ENCODE measurements around the gene TTC39A.

TTC39A gene

DNA sequence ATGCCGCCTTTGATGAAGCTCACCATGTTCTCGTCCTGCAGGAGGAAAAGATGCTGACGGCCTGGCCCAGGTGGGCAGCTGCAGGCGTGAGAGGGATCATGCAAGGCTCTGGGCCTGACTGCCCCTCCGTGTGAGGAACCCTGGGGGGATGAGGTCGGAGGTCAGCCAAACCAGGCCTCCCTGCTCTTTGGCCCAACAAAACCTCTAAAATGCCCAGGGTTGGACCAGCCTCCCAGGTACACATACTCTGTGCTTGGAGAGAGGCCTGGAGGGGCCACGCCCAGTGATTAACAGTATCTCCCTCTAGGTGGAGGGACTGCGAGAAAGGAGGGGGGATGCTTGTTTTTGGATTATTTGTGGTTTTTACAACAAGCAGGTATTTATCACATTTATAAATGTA, 21.1 kb downstream of the TTC39A start:
- intact Hi-C loops (cut with DNase I; ENCODE audit: low total_unique reads): no loop called here
- Histone ChIP-seq H3K4me1 (peaks cover 0 to 6% (median 0%) of the 10 kb centered on the region in 4 donors), H3K36me3 (no peaks in the 10 kb centered on the region), H3K9me3 (no peaks in the 10 kb centered on the region), H3K27me3 (no peaks in the 10 kb centered on the region), H3K27ac (no peak overlapping the region), H3K4me3 (no peak overlapping the region)
- no peak for DNase-seq
- TF ChIP-seq, protein P1, sequence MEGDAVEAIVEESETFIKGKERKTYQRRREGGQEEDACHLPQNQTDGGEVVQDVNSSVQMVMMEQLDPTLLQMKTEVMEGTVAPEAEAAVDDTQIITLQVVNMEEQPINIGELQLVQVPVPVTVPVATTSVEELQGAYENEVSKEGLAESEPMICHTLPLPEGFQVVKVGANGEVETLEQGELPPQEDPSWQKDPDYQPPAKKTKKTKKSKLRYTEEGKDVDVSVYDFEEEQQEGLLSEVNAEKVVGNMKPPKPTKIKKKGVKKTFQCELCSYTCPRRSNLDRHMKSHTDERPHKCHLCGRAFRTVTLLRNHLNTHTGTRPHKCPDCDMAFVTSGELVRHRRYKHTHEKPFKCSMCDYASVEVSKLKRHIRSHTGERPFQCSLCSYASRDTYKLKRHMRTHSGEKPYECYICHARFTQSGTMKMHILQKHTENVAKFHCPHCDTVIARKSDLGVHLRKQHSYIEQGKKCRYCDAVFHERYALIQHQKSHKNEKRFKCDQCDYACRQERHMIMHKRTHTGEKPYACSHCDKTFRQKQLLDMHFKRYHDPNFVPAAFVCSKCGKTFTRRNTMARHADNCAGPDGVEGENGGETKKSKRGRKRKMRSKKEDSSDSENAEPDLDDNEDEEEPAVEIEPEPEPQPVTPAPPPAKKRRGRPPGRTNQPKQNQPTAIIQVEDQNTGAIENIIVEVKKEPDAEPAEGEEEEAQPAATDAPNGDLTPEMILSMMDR (IDR thresholded peaks at IDR 0.05): no peak

DNA sequence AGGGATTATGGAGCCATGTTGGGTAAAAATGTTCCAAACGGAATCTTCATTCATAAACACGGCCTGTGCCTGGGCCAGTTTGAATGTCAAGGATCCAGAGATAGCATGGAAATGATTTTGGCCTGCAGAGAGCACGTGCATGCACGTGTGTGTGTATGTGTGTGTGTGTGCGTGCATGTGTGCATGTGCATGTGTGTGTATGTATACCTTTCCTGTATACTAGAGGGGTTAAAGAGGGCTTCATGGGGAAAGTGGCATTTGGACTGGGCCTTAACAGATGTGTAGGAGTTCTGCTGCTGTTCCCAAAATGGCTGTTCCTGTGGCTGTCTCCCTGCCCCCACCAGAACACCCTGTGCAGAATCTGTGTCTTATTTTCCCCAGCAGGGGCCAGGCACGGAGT, 21.7 kb downstream of the TTC39A start:
- Histone ChIP-seq H3K27ac (no peak overlapping the region), H3K36me3 (no peaks in the 10 kb centered on the region), H3K4me1 (peaks cover 0 to 3% (median 0%) of the 10 kb centered on the region in 4 donors), H3K27me3 (no peaks in the 10 kb centered on the region), H3K9me3 (no peaks in the 10 kb centered on the region), H3K4me3 (no peak overlapping the region)
- intact Hi-C loops (cut with DNase I; ENCODE audit: low total_unique reads): no loop called here
- TF ChIP-seq, protein P1 (IDR thresholded peaks at IDR 0.05): no peak
- no peak for DNase-seq

DNA sequence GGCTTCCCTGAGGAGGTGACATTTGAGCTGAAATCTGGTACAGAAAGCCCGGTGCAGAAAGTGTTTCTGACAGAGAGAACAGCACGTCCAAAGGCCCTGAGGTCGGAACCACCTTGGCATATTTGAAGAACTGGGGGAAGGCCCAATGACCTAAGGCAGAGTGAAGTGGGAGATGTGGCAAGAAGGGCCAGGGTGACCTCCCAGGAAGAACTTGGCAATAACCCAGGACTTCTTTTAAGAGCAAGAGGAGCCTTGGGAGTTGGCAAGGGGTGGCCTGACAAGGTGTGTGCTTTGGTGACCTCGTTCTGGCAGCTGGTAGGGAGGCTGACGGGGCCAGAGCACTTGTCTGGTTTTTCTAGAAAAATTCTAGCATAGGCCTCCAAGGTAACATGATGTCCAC, 23.4 kb downstream of the TTC39A start:
- Histone ChIP-seq H3K9me3 (no peaks in the 10 kb centered on the region), H3K36me3 (no peaks in the 10 kb centered on the region), H3K4me1 (peaks cover 0 to 6% (median 0%) of the 10 kb centered on the region in 4 donors), H3K27me3 (no peaks in the 10 kb centered on the region), H3K4me3 (no peak overlapping the region), H3K27ac (no peak overlapping the region)
- TF ChIP-seq, protein P1 (IDR thresholded peaks at IDR 0.05): no peak
- DNase-seq: no peak
- intact Hi-C loops (cut with DNase I; ENCODE audit: low total_unique reads): no loop called here

DNA sequence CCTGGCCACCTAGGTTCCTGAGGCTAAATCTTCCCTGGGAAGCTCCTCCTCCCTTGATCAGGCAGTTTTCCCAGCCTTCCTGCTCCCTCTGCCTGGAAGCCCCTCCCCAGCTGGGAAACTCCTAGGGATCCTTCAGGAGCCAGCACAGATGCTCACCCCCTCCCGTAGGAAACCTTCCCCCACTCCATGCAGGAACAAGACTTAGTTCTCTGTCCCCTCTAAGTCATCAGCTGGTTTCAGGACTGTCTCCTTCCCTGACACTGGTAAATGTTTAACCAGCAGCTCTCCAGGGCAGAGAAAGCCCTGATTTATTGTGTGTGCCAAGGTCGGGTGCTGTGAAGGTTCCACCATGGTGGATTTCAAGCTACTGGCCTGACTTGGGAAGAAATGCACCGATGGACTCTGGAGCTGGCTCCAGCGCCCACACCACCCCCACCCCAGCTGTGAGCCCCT, 25.0 kb downstream of the TTC39A start:
- Histone ChIP-seq H3K27me3 (no peaks in the 10 kb centered on the region), H3K36me3 (no peaks in the 10 kb centered on the region), H3K4me3 (no peak overlapping the region), H3K4me1 (peaks cover 0 to 6% (median 0%) of the 10 kb centered on the region in 4 donors), H3K27ac (no peak overlapping the region), H3K9me3 (no peaks in the 10 kb centered on the region)
- intact Hi-C loops (cut with DNase I; ENCODE audit: low total_unique reads): no loop called here
- TF ChIP-seq, protein P1 (IDR thresholded peaks at IDR 0.05): no peak
- DNase-seq: no peak

DNA sequence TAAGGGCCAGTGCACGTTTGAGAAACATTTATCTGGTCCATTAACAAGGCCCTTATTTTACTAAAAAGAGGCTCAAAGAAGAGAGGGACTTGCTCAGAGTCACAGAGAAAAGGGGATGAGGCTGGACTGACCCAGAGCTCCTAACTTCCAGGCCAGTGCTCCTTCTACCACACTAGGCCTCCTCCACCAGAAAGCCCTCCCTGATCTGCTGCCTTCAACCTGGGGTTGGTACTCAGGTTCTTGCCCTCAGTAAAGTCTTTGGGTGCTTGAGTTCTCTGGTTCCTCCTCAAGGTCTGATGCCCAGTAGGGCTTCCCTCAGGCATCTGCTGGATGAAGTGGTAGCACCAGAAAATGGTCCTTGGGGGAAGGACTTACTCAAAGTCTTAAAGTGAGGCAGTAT, 26.0 kb downstream of the TTC39A start:
- no peak overlapping the region for H3K4me3 ChIP-seq
- H3K9me3 ChIP-seq: no peaks in the 10 kb centered on the region
- H3K4me1 ChIP-seq: peaks cover 0 to 6% (median 0%) of the 10 kb centered on the region in 4 donors
- H3K27me3 ChIP-seq: no peaks in the 10 kb centered on the region
- intact Hi-C loops (cut with DNase I; ENCODE audit: low total_unique reads): no loop called here
- H3K36me3 ChIP-seq: no peaks in the 10 kb centered on the region
- no peak overlapping the region for H3K27ac ChIP-seq
- TF ChIP-seq, protein P1 (IDR thresholded peaks at IDR 0.05): no peak
- DNase-seq: no peak

DNA sequence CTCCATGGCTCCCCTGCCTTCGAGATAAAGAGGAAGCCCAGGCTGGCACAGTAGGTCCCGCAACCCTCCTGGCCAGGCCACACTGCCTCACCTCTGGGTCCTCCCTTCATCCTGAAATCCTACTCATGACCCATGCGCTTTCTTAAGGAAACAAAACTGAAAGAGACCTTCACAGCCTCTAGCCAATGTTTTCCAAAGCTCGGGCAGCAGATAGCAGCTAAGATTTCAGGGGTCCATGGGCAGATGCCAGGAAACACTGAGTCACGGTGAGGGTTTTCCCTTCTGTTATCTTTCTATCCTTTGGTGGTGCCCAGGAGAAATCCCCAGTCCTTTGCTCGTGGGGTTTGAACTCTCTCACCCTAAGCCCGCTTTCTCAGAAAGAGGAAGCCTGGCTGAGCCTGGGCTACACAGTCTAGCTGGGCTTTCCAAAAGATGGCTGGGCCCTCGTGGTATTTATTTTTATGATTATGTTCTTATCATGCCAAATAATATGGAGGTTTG, 26.6 kb downstream of the TTC39A start:
- no peak for DNase-seq
- Histone ChIP-seq H3K36me3 (no peaks in the 10 kb centered on the region), H3K27me3 (no peaks in the 10 kb centered on the region), H3K27ac (no peak overlapping the region), H3K4me1 (peaks cover 0 to 6% (median 0%) of the 10 kb centered on the region in 4 donors), H3K4me3 (no peak overlapping the region), H3K9me3 (no peaks in the 10 kb centered on the region)
- intact Hi-C loops (cut with DNase I; ENCODE audit: low total_unique reads): no loop called here
- TF ChIP-seq, protein P1 (IDR thresholded peaks at IDR 0.05): no peak

All from tibial artery (tissue), 4 donors.